DMS53 (cell line): ENCODE measurements around the gene ULBP1.
A peak's percentile ranks its signal among the peaks of the same experiment; 100 is the strongest.
"Not testable (repeated sequence)": the region's sequence is repeated elsewhere in the genome, so short reads cannot be mapped to it uniquely, and the experiment has no call there.

ENCODE experiments used
- DNase-seq: peaks from one replicate; lab custom pipeline; 2025; lab: John Stamatoyannopoulos, UW

ULBP1 gene

DNA sequence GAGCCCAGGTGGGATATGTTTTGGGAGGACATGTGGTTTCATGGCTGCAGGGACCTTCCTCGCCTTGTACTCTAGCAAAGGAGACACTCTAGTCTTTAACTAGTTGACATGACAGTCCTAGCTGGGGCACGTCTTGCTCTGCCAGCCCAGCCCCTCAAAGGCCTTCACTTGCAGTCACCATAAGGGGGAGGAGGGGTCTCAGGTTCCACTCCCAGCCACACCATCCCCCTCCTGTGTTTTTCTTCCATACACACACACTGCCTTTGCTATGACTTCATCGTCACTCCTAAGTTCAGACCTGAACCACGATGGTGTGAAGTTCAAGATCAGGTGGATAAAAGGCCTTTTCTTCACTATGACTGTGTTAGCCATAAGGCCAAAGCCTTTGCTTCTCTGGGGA lies 13.5 kb downstream of the ULBP1 start:
- no peak for DNase-seq

- DNase-seq, result no peak
Observed at GRCh38 chr6:149978610-149979009, 14.9 kb downstream of the ULBP1 start.

- no peak for DNase-seq
Observed at GRCh38 chr6:149979293-149979692, 15.6 kb downstream of the ULBP1 start.

GRCh38 chr6:149983145-149983544 lies 19.4 kb downstream of the ULBP1 start:
- no peak for DNase-seq

GRCh38 chr6:149984773-149985172 lies 21.0 kb downstream of the ULBP1 start:
- no peak for DNase-seq

- no peak for DNase-seq
Observed at GRCh38 chr6:149985481-149985937, 21.8 kb downstream of the ULBP1 start.

DNA sequence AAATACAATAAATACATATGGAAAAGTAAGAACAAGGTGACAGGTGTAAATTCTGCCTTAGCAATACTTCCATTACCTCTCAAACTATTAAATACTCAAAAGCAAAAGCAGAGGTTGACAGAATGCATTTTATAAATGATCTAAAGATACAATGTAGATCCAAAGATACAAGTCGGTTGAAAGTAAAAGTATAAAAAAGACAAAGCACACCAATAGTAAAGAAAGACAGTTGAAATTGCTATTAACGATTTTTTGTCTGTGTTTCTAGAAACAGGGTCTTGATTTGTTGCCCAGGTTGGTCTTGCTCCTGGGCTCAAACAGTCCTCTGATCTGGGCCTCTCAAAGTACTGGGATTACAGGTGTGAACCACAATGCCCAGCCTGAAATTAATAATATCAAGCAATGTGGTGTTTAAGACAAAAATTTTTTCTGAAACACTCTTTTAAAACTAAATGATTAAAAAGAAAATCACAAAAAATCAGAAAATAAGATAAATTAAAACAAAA lies 23.9 kb downstream of the ULBP1 start:
- DNase-seq, result no peak

GRCh38 chr6:149988550-149989346 lies 25.0 kb downstream of the ULBP1 start:
- DNase-seq, result no peak

- peak; percentile 24 for DNase-seq
Observed at GRCh38 chr6:149990212-149990660, 26.5 kb downstream of the ULBP1 start.

DNA sequence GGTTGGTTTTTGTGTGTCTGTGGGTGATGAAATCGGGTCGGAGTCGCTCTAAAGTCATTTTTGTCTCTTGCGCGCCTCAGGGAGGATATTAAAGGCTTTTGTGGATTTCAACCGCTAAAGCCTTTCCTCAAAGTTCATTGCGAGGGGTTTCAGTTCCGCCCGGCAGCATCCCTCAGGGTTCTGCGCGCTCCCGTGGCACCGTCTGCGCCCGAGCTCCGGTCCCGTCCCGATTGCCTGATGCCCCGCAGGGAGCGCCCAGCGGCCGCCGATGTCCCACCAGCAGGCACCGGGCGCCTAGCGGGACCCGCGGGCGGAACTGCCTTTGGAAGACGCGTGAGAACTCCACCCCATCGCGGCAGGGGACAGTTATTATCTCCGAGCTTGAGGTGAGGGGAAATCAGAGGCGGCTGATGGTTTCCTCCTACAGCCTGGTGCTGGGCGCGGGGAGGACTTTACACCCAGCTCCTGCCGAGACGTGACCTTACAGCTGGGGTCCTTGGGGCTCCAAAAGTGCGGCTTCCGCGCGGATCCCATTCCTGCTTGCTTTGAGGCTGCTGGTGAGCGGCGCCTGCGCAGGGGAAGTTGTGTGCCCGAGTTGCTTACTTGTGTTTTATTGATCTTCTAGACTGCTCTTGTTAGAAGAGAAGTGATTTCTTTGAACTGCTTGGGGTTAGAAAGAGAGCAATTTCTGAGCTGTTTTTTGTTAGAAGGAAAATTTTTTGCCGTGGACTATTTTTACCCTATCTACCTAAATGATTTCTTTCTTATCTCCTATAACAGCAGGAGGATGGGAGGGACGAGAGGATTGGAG lies 27.1 kb downstream of the ULBP1 start:
- DNase-seq, result peak; percentile 63

GRCh38 chr6:149991472-149991795 lies 27.7 kb downstream of the ULBP1 start:
- peak; percentile 59 for DNase-seq

DNA sequence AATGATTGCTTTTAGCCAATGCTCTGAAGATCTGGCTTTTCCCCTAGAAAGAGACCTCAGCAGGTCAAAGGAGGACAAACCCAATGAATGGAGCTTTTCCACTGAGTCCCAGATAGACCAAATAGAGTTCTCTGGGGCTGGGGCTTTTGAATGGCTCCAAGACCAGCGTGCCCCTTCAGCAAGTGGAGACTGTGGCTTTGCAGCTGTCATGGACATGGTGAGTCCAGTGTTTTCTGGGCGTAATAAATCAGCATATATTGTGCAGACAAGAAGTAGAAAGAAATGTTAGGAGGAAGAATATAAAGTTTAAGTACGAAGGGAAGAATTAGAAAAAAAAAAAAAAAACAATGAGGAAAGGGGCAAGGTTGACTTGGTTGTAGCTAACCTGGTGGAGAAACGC lies 28.1 kb downstream of the ULBP1 start:
- no peak for DNase-seq

DNA sequence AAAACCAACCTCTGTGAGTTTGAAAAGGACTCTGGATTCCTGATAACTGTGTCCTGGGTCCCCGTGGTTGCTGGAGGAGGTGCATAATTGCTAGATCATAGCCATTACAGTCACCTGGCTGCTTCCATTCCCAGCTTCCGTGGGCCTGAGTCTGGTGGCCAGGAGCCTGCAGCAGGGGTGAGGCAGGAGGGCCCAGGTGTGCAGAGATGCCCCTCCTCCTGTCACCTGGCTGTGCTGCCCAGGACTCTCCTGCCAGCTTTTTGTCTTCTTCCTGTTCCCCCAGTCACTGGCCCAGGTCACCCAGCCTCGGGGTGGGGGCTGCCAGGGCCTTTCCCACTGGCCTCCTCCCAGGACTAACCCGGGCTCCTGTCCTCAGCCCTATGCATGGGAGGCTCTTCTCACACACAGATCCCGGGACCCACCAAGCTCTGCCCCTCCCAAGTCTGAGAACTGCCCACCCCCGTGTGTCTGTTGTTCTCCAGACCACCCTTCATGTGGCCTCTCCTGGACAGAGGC lies 31.6 kb downstream of the ULBP1 start:
- DNase-seq, result no peak

GRCh38 chr6:149995971-149996370 lies 32.2 kb downstream of the ULBP1 start:
- DNase-seq, result no peak

GRCh38 chr6:149999636-150000035 lies 35.9 kb downstream of the ULBP1 start:
- no peak for DNase-seq

GRCh38 chr6:150001295-150002008 lies 37.7 kb downstream of the ULBP1 start:
- DNase-seq, result no peak

DNA sequence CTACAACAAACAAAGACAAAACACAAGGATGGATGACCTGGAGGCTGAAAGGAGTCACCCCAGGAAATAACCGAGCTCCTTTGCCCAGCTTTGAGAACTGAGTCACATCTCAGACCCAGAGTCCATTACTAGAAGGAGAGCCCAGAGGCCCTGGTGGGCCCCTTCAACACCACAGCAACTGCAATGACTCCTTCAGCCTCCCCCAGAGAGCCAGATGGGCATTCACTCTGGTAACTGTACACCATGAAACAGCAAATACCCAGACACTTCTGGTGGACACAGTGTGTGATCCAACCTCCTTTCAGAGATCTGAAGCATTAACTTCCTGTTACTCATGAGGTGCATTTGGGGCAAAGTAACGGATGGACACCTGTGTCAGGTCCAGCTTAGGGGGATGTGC lies 39.0 kb downstream of the ULBP1 start:
- DNase-seq, result no peak

- DNase-seq, result not testable (repeated sequence)
Observed at GRCh38 chr6:150003599-150003998, 39.9 kb downstream of the ULBP1 start.

- DNase-seq, result no peak
Observed at GRCh38 chr6:150004101-150004782, 40.5 kb downstream of the ULBP1 start.

DNA sequence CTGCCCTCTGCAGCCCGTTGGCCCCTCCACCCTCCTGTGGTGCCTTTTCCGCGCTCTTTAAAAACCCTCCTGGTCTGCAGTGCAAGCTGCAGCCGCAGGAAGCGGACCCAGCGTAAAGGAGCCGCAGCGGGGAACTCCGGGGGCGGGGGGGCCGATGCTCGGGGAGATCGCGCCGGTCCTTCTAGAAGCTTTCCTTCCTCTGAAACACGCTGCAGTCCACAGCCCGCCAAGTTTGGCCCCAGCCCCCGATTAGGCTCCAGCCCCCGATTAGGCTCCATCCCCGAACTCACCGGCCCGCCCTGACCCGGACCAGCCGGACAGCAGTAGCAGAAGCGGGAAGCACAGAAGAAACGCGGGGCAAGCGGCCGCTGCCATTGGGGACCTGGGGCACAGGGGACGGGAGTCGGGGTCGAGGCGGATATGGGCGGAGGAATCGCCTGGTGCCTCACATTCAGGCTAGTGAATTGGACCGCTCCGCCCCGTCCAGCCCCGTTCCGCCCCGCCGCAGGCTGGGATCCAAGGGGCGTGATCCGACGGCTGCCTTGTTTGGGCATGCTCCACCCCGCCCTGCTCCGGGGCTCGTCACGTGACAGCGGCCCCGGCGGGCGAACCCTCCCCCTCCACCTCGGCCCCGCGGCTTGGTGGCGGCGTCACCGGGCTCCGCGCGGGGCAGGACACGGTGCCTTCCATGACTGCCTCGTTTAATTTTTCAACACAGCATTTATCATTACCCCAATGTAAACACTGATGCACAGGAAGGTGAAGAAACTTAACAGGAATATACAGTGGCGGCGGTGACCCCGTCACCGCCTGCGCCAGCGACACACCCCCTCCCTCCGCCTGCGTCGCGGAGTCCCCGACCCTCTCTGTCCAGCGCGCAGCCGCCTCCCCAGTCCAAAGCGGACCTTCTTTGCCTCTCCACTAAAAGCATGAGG lies 41.3 kb downstream of the ULBP1 start:
- DNase-seq, result peak; percentile 94
